Measurements from ENCODE around the gene ERICH4.

ERICH4 gene

GRCh38 chr19:41478171-41478570 is 35.2 kb downstream of the ERICH4 start:
- Histone ChIP-seq H3K4me2 (ENCODE audit: low read length) (no peak overlapping the region), H3K27ac (ENCODE audit: low read depth, low read length) (no peak overlapping the region), H3K9me2 (replicated peaks; ENCODE audit: control insufficient read depth, low read length) (no peaks in the 10 kb centered on the region), H3K36me3 (ENCODE audit: control insufficient read depth, low read length) (no peaks in the 10 kb centered on the region), H4K20me1 (ENCODE audit: control insufficient read depth, insufficient read depth, low read depth, low read length) (no peaks in the 10 kb centered on the region), H3K4me1 (ENCODE audit: control insufficient read depth, low read length) (no peaks in the 10 kb centered on the region; the same call in 1 of the 2 replicates), H3F3A (ENCODE audit: control insufficient read depth, insufficient read depth) (no peaks in the 10 kb centered on the region), H3K27me3 (ENCODE audit: control insufficient read depth, low read length) (peaks cover 13% of the 10 kb centered on the region; the same call in 1 of the 2 replicates), H3K9me3 (ENCODE audit: control insufficient read depth, insufficient read depth, low read length) (no peaks in the 10 kb centered on the region), H3K4me3 (ENCODE audit: low read length) (no peak overlapping the region), H3K79me2 (ENCODE audit: control insufficient read depth, low read length) (no peaks in the 10 kb centered on the region)
- no peak for TF ChIP-seq EZH2phosphoT487 (IDR thresholded peaks at IDR 0.05; ENCODE audit: borderline replicate concordance, low read length)
- TF ChIP-seq CTCF (IDR thresholded peaks at IDR 0.05; ENCODE audit: low read depth, low read length, poor library complexity, severe bottlenecking) = no peak

- Histone ChIP-seq H3F3A (ENCODE audit: control insufficient read depth, insufficient read depth) (no peaks in the 10 kb centered on the region), H3K79me2 (ENCODE audit: control insufficient read depth, low read length) (no peaks in the 10 kb centered on the region), H3K9me3 (ENCODE audit: control insufficient read depth, insufficient read depth, low read length) (no peaks in the 10 kb centered on the region), H4K20me1 (ENCODE audit: control insufficient read depth, insufficient read depth, low read depth, low read length) (no peaks in the 10 kb centered on the region), H3K9me2 (replicated peaks; ENCODE audit: control insufficient read depth, low read length) (no peaks in the 10 kb centered on the region), H3K4me1 (ENCODE audit: control insufficient read depth, low read length) (no peaks in the 10 kb centered on the region; the same call in 1 of the 2 replicates), H3K4me3 (ENCODE audit: low read length) (no peak overlapping the region), H3K36me3 (ENCODE audit: control insufficient read depth, low read length) (no peaks in the 10 kb centered on the region), H3K4me2 (ENCODE audit: low read length) (no peak overlapping the region), H3K27ac (ENCODE audit: low read depth, low read length) (no peak overlapping the region), H3K27me3 (ENCODE audit: control insufficient read depth, low read length) (peaks cover 13% of the 10 kb centered on the region; the same call in 1 of the 2 replicates)
- TF ChIP-seq EZH2phosphoT487 (IDR thresholded peaks at IDR 0.05; ENCODE audit: borderline replicate concordance, low read length) = no peak
- no peak for TF ChIP-seq CTCF (IDR thresholded peaks at IDR 0.05; ENCODE audit: low read depth, low read length, poor library complexity, severe bottlenecking)
These were observed 36.2 kb downstream of the ERICH4 start for GRCh38 chr19:41478875-41479756.

- no peak for TF ChIP-seq EZH2phosphoT487 (IDR thresholded peaks at IDR 0.05; ENCODE audit: borderline replicate concordance, low read length)
- TF ChIP-seq CTCF (IDR thresholded peaks at IDR 0.05; ENCODE audit: low read depth, low read length, poor library complexity, severe bottlenecking) = no peak
- no peaks in the 10 kb centered on the region for H3F3A ChIP-seq (ENCODE audit: control insufficient read depth, insufficient read depth)
- H3K4me2 ChIP-seq (ENCODE audit: low read length) = no peak overlapping the region
- H3K9me2 ChIP-seq (replicated peaks; ENCODE audit: control insufficient read depth, low read length) = no peaks in the 10 kb centered on the region
- no peaks in the 10 kb centered on the region for H3K79me2 ChIP-seq (ENCODE audit: control insufficient read depth, low read length)
- H3K4me1 ChIP-seq (ENCODE audit: control insufficient read depth, low read length) = no peaks in the 10 kb centered on the region; the same call in 1 of the 2 replicates
- H3K27me3 ChIP-seq (ENCODE audit: control insufficient read depth, low read length) = peaks cover 13% of the 10 kb centered on the region; the same call in 1 of the 2 replicates
- H4K20me1 ChIP-seq (ENCODE audit: control insufficient read depth, insufficient read depth, low read depth, low read length) = no peaks in the 10 kb centered on the region
- no peaks in the 10 kb centered on the region for H3K36me3 ChIP-seq (ENCODE audit: control insufficient read depth, low read length)
- no peak overlapping the region for H3K4me3 ChIP-seq (ENCODE audit: low read length)
- no peaks in the 10 kb centered on the region for H3K9me3 ChIP-seq (ENCODE audit: control insufficient read depth, insufficient read depth, low read length)
- H3K27ac ChIP-seq (ENCODE audit: low read depth, low read length) = no peak overlapping the region
These were observed 36.8 kb downstream of the ERICH4 start for GRCh38 chr19:41479757-41480191.

All from DOHH2 (cell line).